PFSK-1 (cell line): Measurements from ENCODE around the gene RNF113B.

Source experiments
- FOXP2 ChIP-seq: optimal IDR thresholded peaks from 2 replicates; pipeline ENCODE3; 2011; ENCODE audit warnings: borderline replicate concordance, control low read depth, inconsistent platforms; ENCODE audit not compliant: insufficient read depth; ENCODE audit errors: extremely low read length, extremely low read depth
- POLR2AphosphoS5 ChIP-seq: IDR thresholded peaks from 2 replicates; pipeline ENCODE4 v1.6.1; 2012; ENCODE audit warnings: low read depth, mild to moderate bottlenecking, control low read depth, low read length, moderate library complexity
- REST ChIP-seq, 2 experiments: IDR thresholded peaks; 2 replicates each; pipeline versions ENCODE4 v1.6.1 to v1.8.0; 2011 to 2012; ENCODE audit warnings: low read depth in 2 of 2, low read length in 2 of 2, control low read depth in 1 of 2, inconsistent platforms in 1 of 2, mild to moderate bottlenecking in 1 of 2, moderate library complexity in 1 of 2; ENCODE audit not compliant: insufficient read depth in 1 of 2
- SIN3A ChIP-seq: IDR thresholded peaks from 2 replicates; pipeline ENCODE4 v1.6.1; 2012; ENCODE audit warnings: mild to moderate bottlenecking, low read length, moderate library complexity, borderline replicate concordance; ENCODE audit not compliant: insufficient read depth
- TAF1 ChIP-seq: IDR thresholded peaks from 2 replicates; pipeline ENCODE4 v1.6.1; 2012; ENCODE audit warnings: low read length, control low read depth, borderline replicate concordance; ENCODE audit not compliant: insufficient read depth

RNF113B gene

DNA sequence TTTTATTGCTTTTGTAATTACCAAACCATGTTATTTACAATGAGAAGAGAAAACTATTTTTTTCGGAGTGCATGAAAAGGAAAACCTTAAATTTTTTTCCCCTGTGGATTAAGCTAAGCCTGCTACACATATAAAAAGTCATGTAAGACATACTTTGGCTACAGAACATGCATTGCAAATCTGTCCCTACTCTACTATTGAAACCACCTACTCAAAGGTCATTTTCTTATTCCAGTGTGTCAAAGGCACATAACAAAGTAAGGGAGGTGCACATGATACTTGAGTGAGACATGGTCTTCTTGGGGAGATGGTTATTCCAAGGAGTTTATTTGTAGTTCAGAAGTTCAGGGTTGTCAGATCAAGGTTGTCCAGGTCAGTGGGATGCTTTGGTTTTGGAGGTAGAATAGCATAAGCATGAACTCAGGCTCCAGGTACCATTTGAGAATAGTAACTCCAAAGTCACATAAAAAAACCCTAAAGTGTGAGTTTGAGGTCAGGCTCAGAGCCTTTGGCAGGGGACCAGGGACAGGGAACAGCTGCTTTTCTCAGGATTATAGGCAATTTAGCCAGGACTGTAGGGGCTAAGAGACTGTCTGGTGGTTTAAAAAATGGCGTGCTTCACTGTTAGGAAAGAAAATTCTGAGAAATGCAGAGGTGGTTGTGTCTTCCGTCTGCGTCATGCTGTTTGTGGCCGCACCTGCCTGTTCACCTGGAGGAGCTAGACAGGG lies 18.7 kb downstream of the RNF113B start:
- TF ChIP-seq TAF1 (no peak), SIN3A (no peak), POLR2AphosphoS5 (no peak), REST (IDR thresholded peaks at IDR 0.05; ENCODE audit: insufficient read depth in 1 of 2, low read depth in 2 of 2, low read length in 2 of 2) (no peak), FOXP2 (no peak)

DNA sequence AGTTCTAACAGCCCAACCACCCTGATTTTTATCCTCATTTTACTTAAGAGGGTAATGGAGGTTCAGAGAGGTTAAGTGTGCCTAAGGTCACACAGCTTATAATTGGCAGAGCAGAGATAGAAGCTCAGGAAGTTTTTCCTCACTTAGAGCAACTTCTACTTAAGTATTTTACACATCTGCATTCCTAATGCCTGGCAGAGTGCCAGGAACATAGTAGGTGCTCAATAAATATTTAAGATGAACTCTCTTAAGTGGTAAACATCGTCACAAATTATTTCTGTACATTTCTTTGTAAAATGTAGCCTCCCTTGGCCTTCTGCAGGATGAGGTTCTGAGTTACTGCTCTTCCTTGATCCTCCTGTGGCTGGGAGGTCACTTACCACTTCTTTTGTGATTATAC lies 19.5 kb downstream of the RNF113B start:
- no peak for TF ChIP-seq REST (IDR thresholded peaks at IDR 0.05; ENCODE audit: insufficient read depth in 1 of 2, low read depth in 2 of 2, low read length in 2 of 2)
- no peak for TF ChIP-seq SIN3A
- no peak for TF ChIP-seq POLR2AphosphoS5
- no peak for TF ChIP-seq TAF1
- TF ChIP-seq FOXP2, result no peak

DNA sequence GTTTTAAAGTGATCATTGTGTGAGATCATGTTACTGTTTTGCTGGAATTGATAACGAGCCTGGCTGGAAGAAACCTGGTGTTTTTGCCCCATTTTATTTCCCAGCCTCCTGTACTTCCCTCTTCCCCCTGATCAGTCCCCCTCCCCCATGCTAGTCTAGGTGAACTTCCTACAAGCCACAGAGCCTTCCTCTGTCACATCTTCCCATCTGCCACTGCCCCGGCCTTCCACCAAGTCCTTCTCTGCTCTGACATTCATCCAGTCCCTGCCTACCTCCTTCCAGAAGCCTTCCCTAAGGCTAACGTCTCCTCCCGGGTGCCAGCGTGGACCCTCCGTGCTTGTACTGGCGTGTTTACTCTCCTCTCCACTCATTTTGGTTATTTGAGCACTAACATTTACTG lies 19.9 kb downstream of the RNF113B start:
- TF ChIP-seq REST (IDR thresholded peaks at IDR 0.05; ENCODE audit: insufficient read depth in 1 of 2, low read depth in 2 of 2, low read length in 2 of 2) (no peak), POLR2AphosphoS5 (no peak), SIN3A (no peak), FOXP2 (no peak), TAF1 (no peak)

DNA sequence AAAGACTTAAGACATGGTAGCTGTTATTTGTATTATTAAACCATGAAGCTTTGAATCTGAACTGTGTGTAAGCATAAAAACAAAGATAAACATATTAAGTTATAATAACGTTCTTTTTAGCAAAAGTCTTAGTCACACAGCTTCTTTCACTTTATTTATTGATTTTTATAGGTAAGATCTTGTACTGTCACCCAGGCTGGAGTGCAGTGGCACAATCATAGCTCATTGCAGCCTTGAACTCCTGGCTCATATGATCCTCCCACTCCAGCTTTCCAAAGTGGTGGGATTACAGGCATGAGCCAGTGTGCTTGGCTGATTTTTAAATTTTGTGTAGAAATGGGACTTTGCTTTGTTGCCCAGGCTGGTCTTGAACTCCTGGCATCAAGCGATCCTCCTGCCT lies 20.8 kb downstream of the RNF113B start:
- no peak for TF ChIP-seq FOXP2
- TF ChIP-seq POLR2AphosphoS5, result no peak
- TF ChIP-seq REST (IDR thresholded peaks at IDR 0.05; ENCODE audit: insufficient read depth in 1 of 2, low read depth in 2 of 2, low read length in 2 of 2), result no peak
- TF ChIP-seq TAF1, result no peak
- no peak for TF ChIP-seq SIN3A
